Adrenal gland (tissue), 12 donors: Measurements from ENCODE around the gene SUB1. TPM values are rescaled to one million over a fixed set of nuclear protein-coding genes. Genes with fewer than 3 reads are reported as not detected.
"Not testable (repeated sequence)": the region's sequence is repeated elsewhere in the genome, so short reads cannot be mapped to it uniquely, and the experiment has no call there.

Experiments
- DNase-seq, 7 donors: peaks; one replicate each; pipeline ENCODE4 v3.0.0-alpha.2; 2019 to 2020
- H3K27ac ChIP-seq, 5 donors: fragments of 200-600 bp; sonication (generic) in 4 of 5; 1 replicate in 3 of 5; 2 replicates in 2 of 5; pipeline versions ENCODE4 v1.5.1 to v1.8.0; 2016 to 2020; ENCODE audit warnings: mild to moderate bottlenecking in 1 of 5
- H3K27me3 ChIP-seq: fragments of 200-600 bp; 2 replicates; pipeline ENCODE4 v1.8.0; 2021
- H3K36me3 ChIP-seq, 2 donors: fragments of 200-600 bp; replicated peaks in 1 of 2; 1 replicate in 1 of 2; 2 replicates in 1 of 2; pipeline versions ENCODE4 v1.5.1 to v1.8.0; 2018 to 2022
- H3K4me1 ChIP-seq, 2 donors: fragments of 200-600 bp; replicated peaks in 1 of 2; 1 replicate in 1 of 2; 2 replicates in 1 of 2; pipeline versions ENCODE4 v1.5.1 to v1.8.0; 2018 to 2021
- H3K4me3 ChIP-seq, 4 donors: fragments of 200-600 bp; sonication (generic) in 3 of 4; one replicate each; pipeline ENCODE4 v1.5.1; 2016 to 2018
- H3K9me3 ChIP-seq, 3 donors: fragments of 200-600 bp; sonication (generic) in 1 of 3; replicated peaks in 1 of 3; 1 replicate in 2 of 3; 2 replicates in 1 of 3; pipeline versions ENCODE4 v1.5.1 to v1.8.0; 2016 to 2021
- CTCF ChIP-seq, 6 experiments: fragments of 450-650 bp in 4 of 6; fragments of 200-600 bp in 2 of 6; sonication (generic) in 1 of 6; IDR thresholded peaks; 1 replicate in 5 of 6; 2 replicates in 1 of 6; pipeline versions ENCODE4 v1.5.1 to v1.8.0; 2016 to 2021; ENCODE audit warnings: antibody characterized with exemption in 6 of 6, mild to moderate bottlenecking in 2 of 6, moderate library complexity in 1 of 6
- POLR2A ChIP-seq, 2 donors: fragments of 450-650 bp; IDR thresholded peaks; one replicate each; pipeline ENCODE4 v1.6.1; 2017; ENCODE audit warnings: antibody characterized with exemption in 2 of 2, mild to moderate bottlenecking in 2 of 2, moderate library complexity in 1 of 2
- WGBS, 4 donors: extraction: QIAGEN DNeasy Blood & Tissue Kit in 2 of 4; methylation state at CpG; one replicate each; pipeline versions ENCODE4 v1.1.5 to v1.1.7; 2013 to 2017; 5-methylcytosine and 5-hydroxymethylcytosine counted together
- intact Hi-C, 2 donors: fragments of 100-400 bp; cut with DNase I; formaldehyde crosslinking; loops; one replicate each; pipeline versions ENCODE4 v1.14.1 to v1.15.0; 2022 to 2023
- polyA plus RNA-seq, 3 donors: library from polyadenylated mRNA; stranded (reverse); fragments of 200-250 nt in 2 of 3; fragments of 350-450 nt in 1 of 3; fragmentation: Illumina TruSeq in 1 of 3; extraction: RNeasy Lipid Tissue Mini Kit (QIAGEN cat#74804) in 1 of 3; gene quantifications; one replicate each; pipeline ENCODE4 v1.2.3, GENCODE V29; 2013 to 2014
- total RNA-seq, 9 donors: library from RNA; depleted of rRNA in 4 of 9; stranded (reverse); fragments of >200 nt in 4 of 9; fragments of 120-200 nt in 1 of 9; fragmentation: NEBNext Ultra II Directional in 1 of 9; extraction: Animal tissue kit (Norgen Biotek cat#: 25700) in 1 of 9; gene quantifications; one replicate each; pipeline versions ENCODE4 v1.1.0 to v1.2.4, GENCODE V29; 2013 to 2023
- donor health status: healthy with polysubstance abuse.
- donor health status: Bipolar disorder and iron deficiency.
- donor health status: DM: yes; HTN: yes; CAD: no.
- donor health status: DM: no; HTN: no; CAD: no.
- donor health status: DM: no; HTN: no; CAD: no.
- donor health status: DM: yes; HTN: yes; CAD: no.

The SUB1 gene
- total and polyA plus RNA-seq, 12 donors, result 48.1 to 439 (median 166) TPM

GRCh38 chr5:32552936-32553335, 32.4 kb upstream of the SUB1 start:
- H3K27me3 ChIP-seq, result no peaks in the 10 kb centered on the region
- intact Hi-C loops, result no loop called here
- TF ChIP-seq CTCF (IDR thresholded peaks at IDR 0.05) (no peak), POLR2A (IDR thresholded peaks at IDR 0.05) (no peak)
- WGBS, 4 donors, result 89 to 96% (median 94%) methylated on average over 5 to 10 of the region's 10 CpGs
- no peak for DNase-seq
- no peaks in the 10 kb centered on the region for H3K4me1 ChIP-seq
- H3K36me3 ChIP-seq, result no peaks in the 10 kb centered on the region
- H3K4me3 ChIP-seq, result no peak overlapping the region
- no peak overlapping the region for H3K27ac ChIP-seq
- H3K9me3 ChIP-seq, result no peaks in the 10 kb centered on the region

GRCh38 chr5:32554181-32554780, 31.1 kb upstream of the SUB1 start:
- H3K36me3 ChIP-seq, DNase-seq, H3K4me1 ChIP-seq, H3K27me3 ChIP-seq, H3K9me3 ChIP-seq, H3K27ac ChIP-seq, H3K4me3 ChIP-seq, intact Hi-C loops: not testable (repeated sequence)
- 38 to 74% (median 57%) methylated on average over 2 of the region's 2 CpGs for WGBS, 4 donors

GRCh38 chr5:32556543-32556942, 28.8 kb upstream of the SUB1 start:
- intact Hi-C loops, H3K4me3 ChIP-seq: not testable (repeated sequence)
- WGBS, 4 donors, result 83 to 91% (median 88%) methylated on average over 4 to 6 of the region's 6 CpGs

GRCh38 chr5:32559411-32559810, 25.9 kb upstream of the SUB1 start:
- Histone ChIP-seq H3K4me3 (no peak overlapping the region), H3K9me3 (no peaks in the 10 kb centered on the region), H3K36me3 (no peaks in the 10 kb centered on the region), H3K27ac (no peak overlapping the region), H3K4me1 (no peaks in the 10 kb centered on the region), H3K27me3 (no peaks in the 10 kb centered on the region)
- no peak for TF ChIP-seq CTCF (IDR thresholded peaks at IDR 0.05)
- TF ChIP-seq POLR2A (IDR thresholded peaks at IDR 0.05), result no peak
- DNase-seq, result no peak
- intact Hi-C loops, result no loop called here

More at GRCh38 chr5:32556543-32556942, 28.8 kb upstream of the SUB1 start:
- not testable (repeated sequence) for H3K4me1 ChIP-seq, H3K9me3 ChIP-seq, H3K27me3 ChIP-seq, DNase-seq, H3K27ac ChIP-seq, H3K36me3 ChIP-seq

- no peaks in the 10 kb centered on the region for H3K4me1 ChIP-seq
- no peaks in the 10 kb centered on the region for H3K36me3 ChIP-seq
- no peaks in the 10 kb centered on the region for H3K27me3 ChIP-seq
- H3K9me3 ChIP-seq, result no peaks in the 10 kb centered on the region
- no peak overlapping the region for H3K4me3 ChIP-seq
- intact Hi-C loops, result no loop called here
- H3K27ac ChIP-seq, result no peak overlapping the region
- DNase-seq, result no peak
- TF ChIP-seq POLR2A (IDR thresholded peaks at IDR 0.05) (no peak), CTCF (IDR thresholded peaks at IDR 0.05) (no peak)
Observed at GRCh38 chr5:32559921-32560320, 25.4 kb upstream of the SUB1 start.
